Measurements from ENCODE around the gene PILRB. TPM values are rescaled to one million over a fixed set of nuclear protein-coding genes. Genes with fewer than 3 reads are reported as not detected.
"Not testable (repeated sequence)": the region's sequence is repeated elsewhere in the genome, so short reads cannot be mapped to it uniquely, and the experiment has no call there.

The PILRB gene
- polyA plus RNA-seq, 3 donors: 1.7 to 62.6 (median 2.2) TPM

- H3K4me1 Mint-ChIP-seq: peaks cover 86% of the 10 kb centered on the region
- H3K9ac ChIP-seq (ENCODE audit: insufficient read depth, low read length, poor library complexity, severe bottlenecking): peak overlapping the region; percentile 87
These were observed 16.1 kb downstream of the PILRB start for GRCh38 chr7:100373870-100374598.

GRCh38 chr7:100374601-100375000 lies 16.7 kb downstream of the PILRB start:
- Mint-ChIP-seq H3K4me1 (peaks cover 87% of the 10 kb centered on the region), H3K27me3 (ENCODE audit: low read depth in 3 of 3) (peaks cover 0 to 6% (median 0%) of the 10 kb centered on the region in 3 donors), H3K27ac (peak overlapping the region; percentile 99 to 100 (median 99)), H3K9me3 (no peaks in the 10 kb centered on the region), H3K4me3 (peak overlapping the region; percentile 96 to 98), H3K36me3 (peaks cover 35 to 49% of the 10 kb centered on the region in 2 donors)
- TF ChIP-seq CTCF (IDR thresholded peaks at IDR 0.05): no peak
- H3K4me1 ChIP-seq (ENCODE audit: control insufficient read depth in 1 of 2, insufficient read depth in 2 of 2, low read length in 2 of 2): peaks cover 93 to 99% of the 10 kb centered on the region in 2 donors
- peaks cover 8 to 36% of the 10 kb centered on the region in 2 donors for H3K36me3 ChIP-seq (replicated peaks in 1 of 2; ENCODE audit: control insufficient read depth in 1 of 2, insufficient read depth in 2 of 2, low read length in 2 of 2)
- H3K79me2 ChIP-seq (ENCODE audit: insufficient read depth, low read length): peaks cover 86% of the 10 kb centered on the region
- H3K9me3 ChIP-seq (replicated peaks in 1 of 2; ENCODE audit: control insufficient read depth in 1 of 2, insufficient read depth in 1 of 2, low read length in 2 of 2): no peaks in the 10 kb centered on the region
- H3K9ac ChIP-seq (ENCODE audit: insufficient read depth, low read length, poor library complexity, severe bottlenecking): peak overlapping the region; percentile 87
- no peak for DNase-seq
- no peaks in the 10 kb centered on the region for H3K27me3 ChIP-seq (ENCODE audit: control insufficient read depth in 2 of 2, insufficient read depth in 2 of 2, low read length in 2 of 2)
- 48% methylated on average over 5 of the region's 5 CpGs for WGBS (ENCODE audit: insufficient coverage)
- peak overlapping the region; percentile 88 to 94 (median 89) for H3K4me3 ChIP-seq (replicated peaks in 1 of 3; ENCODE audit: low read depth in 2 of 3, low read length in 3 of 3)
- H3K27ac ChIP-seq (ENCODE audit: low read depth in 1 of 2, low read length in 2 of 2): peak overlapping the region; percentile 98 to 99
- H3K4me2 ChIP-seq (replicated peaks; ENCODE audit: extremely low read depth, low read length, poor library complexity, severe bottlenecking): peak overlapping the region; percentile 100
- H4K20me1 ChIP-seq (ENCODE audit: insufficient read depth, low read length): peaks cover 8% of the 10 kb centered on the region
- intact Hi-C loops (cut with micrococcal nuclease): no loop called here
- H2AFZ ChIP-seq (ENCODE audit: insufficient read depth, low read depth, low read length, poor library complexity, severe bottlenecking): no peak overlapping the region

More at GRCh38 chr7:100373870-100374598, 16.1 kb downstream of the PILRB start:
- Mint-ChIP-seq H3K4me3 (peak overlapping the region; percentile 96 to 98), H3K36me3 (peaks cover 35 to 49% of the 10 kb centered on the region in 2 donors), H3K27ac (peak overlapping the region; percentile 99 to 100 (median 99))
- H3K9me3 Mint-ChIP-seq; H4K20me1 ChIP-seq (ENCODE audit: insufficient read depth, low read length); H3K9me3 ChIP-seq (replicated peaks in 1 of 2; ENCODE audit: control insufficient read depth in 1 of 2, insufficient read depth in 1 of 2, low read length in 2 of 2); H3K27me3 ChIP-seq (ENCODE audit: control insufficient read depth in 2 of 2, insufficient read depth in 2 of 2, low read length in 2 of 2); H2AFZ ChIP-seq (ENCODE audit: insufficient read depth, low read depth, low read length, poor library complexity, severe bottlenecking); intact Hi-C loops (cut with micrococcal nuclease); H3K27me3 Mint-ChIP-seq (ENCODE audit: low read depth in 3 of 3); DNase-seq: not testable (repeated sequence)
- H3K79me2 ChIP-seq (ENCODE audit: insufficient read depth, low read length): peaks cover 84% of the 10 kb centered on the region
- peaks cover 8 to 36% of the 10 kb centered on the region in 2 donors for H3K36me3 ChIP-seq (replicated peaks in 1 of 2; ENCODE audit: control insufficient read depth in 1 of 2, insufficient read depth in 2 of 2, low read length in 2 of 2)
- peak; percentile 33 for TF ChIP-seq CTCF (IDR thresholded peaks at IDR 0.05)
- H3K27ac ChIP-seq (ENCODE audit: low read depth in 1 of 2, low read length in 2 of 2): peak overlapping the region; percentile 98 to 99
- H3K4me1 ChIP-seq (ENCODE audit: control insufficient read depth in 1 of 2, insufficient read depth in 2 of 2, low read length in 2 of 2): peaks cover 92 to 97% of the 10 kb centered on the region in 2 donors
- WGBS (ENCODE audit: insufficient coverage): 79% methylated on average over 9 of the region's 15 CpGs
- H3K4me3 ChIP-seq (replicated peaks in 1 of 3; ENCODE audit: low read depth in 2 of 3, low read length in 3 of 3): peak overlapping the region; percentile 88 to 94 (median 89)
- peak overlapping the region; percentile 100 for H3K4me2 ChIP-seq (replicated peaks; ENCODE audit: extremely low read depth, low read length, poor library complexity, severe bottlenecking)
